B cell (primary cell): ENCODE data around the gene WWC2. TPM values are rescaled to one million over a fixed set of nuclear protein-coding genes. Genes with fewer than 3 reads are reported as not detected.

ENCODE experiments used
- ATAC-seq: fragments of 200-7000 bp; cut with Tn5 transposase; one replicate; pipeline ENCODE4 v1.10.0; 2021; ENCODE audit warnings: low read depth, mild to moderate bottlenecking, moderate number of reproducible peaks, moderate library complexity
- CTCF ChIA-PET: fragments of 350-600 bp; sonication (Branson Sonifier 250); formaldehyde crosslinking; loops from one replicate; lab custom pipeline; 2021; ENCODE audit warnings: antibody characterized with exemption, inconsistent platforms; lab: Charles Lee
- POLR2A ChIA-PET: fragments of 350-600 bp; sonication (Branson Sonifier 250); formaldehyde crosslinking; loops from one replicate; lab custom pipeline; 2021; ENCODE audit warnings: antibody characterized with exemption; lab: Charles Lee
- DNase-seq: peaks from one replicate; pipeline ENCODE4 v3.0.0; 2013
- H2AFZ ChIP-seq: 2 replicates; pipeline ENCODE4 v1.6.1; 2012; ENCODE audit warnings: mild to moderate bottlenecking, low read depth, low read length; ENCODE audit not compliant: insufficient read depth, poor library complexity, severe bottlenecking
- H3K27ac ChIP-seq, 2 donors: 1 replicate in 1 of 2; 2 replicates in 1 of 2; pipeline ENCODE4 v1.5.1; 2012 to 2013; ENCODE audit warnings: low read length in 2 of 2, mild to moderate bottlenecking in 2 of 2, moderate library complexity in 1 of 2
- H3K27me3 ChIP-seq, 4 experiments: fragments of 200-600 bp in 1 of 4; sonication (generic) in 1 of 4; replicated peaks in 1 of 4; 1 replicate in 2 of 4; 2 replicates in 2 of 4; pipeline versions ENCODE4 v1.6.1 to v1.7.0; 2013 to 2016; ENCODE audit warnings: low read length in 3 of 4, mild to moderate bottlenecking in 2 of 4, mixed read lengths in 1 of 4, moderate library complexity in 1 of 4; ENCODE audit not compliant: insufficient read depth in 4 of 4, control insufficient read depth in 3 of 4; ENCODE audit errors: control extremely low read depth in 1 of 4
- H3K36me3 ChIP-seq, 2 experiments: replicated peaks in 1 of 2; 1 replicate in 1 of 2; 2 replicates in 1 of 2; pipeline versions ENCODE4 v1.6.1 to v1.7.1; 2013; ENCODE audit warnings: low read length in 1 of 2; ENCODE audit not compliant: insufficient read depth in 2 of 2, control insufficient read depth in 1 of 2; ENCODE audit errors: control extremely low read depth in 1 of 2, extremely low read depth in 1 of 2
- H3K4me1 ChIP-seq, 2 donors: fragments of 200-600 bp in 1 of 2; sonication (generic) in 1 of 2; 1 replicate in 1 of 2; 2 replicates in 1 of 2; pipeline versions ENCODE4 v1.5.1 to v1.6.1; 2013 to 2017; ENCODE audit warnings: low read length in 2 of 2; ENCODE audit not compliant: control insufficient read depth in 2 of 2, insufficient read depth in 2 of 2
- H3K4me2 ChIP-seq: replicated peaks from 2 replicates; pipeline ENCODE3; 2012; ENCODE audit warnings: mild to moderate bottlenecking, low read depth, low read length; ENCODE audit not compliant: poor library complexity, severe bottlenecking
- H3K4me3 ChIP-seq, 5 experiments: fragments of 200-600 bp in 1 of 5; sonication (generic) in 1 of 5; 1 replicate in 3 of 5; 2 replicates in 2 of 5; pipeline versions ENCODE4 v1.5.1 to v1.7.0; 2011 to 2016; ENCODE audit warnings: low read length in 4 of 5, mild to moderate bottlenecking in 4 of 5, low read depth in 2 of 5, control low read depth in 1 of 5, moderate library complexity in 1 of 5; ENCODE audit not compliant: insufficient read depth in 1 of 5; ENCODE audit errors: control extremely low read depth in 1 of 5, extremely low read depth in 1 of 5
- H3K79me2 ChIP-seq: fragments of 200-600 bp; sonication (generic); one replicate; pipeline ENCODE4 v1.6.0; 2016; ENCODE audit warnings: low read length; ENCODE audit not compliant: control insufficient read depth, insufficient read depth
- H3K9ac ChIP-seq: fragments of 200-600 bp; sonication (generic); 2 replicates; pipeline ENCODE4 v1.6.1; 2017; ENCODE audit warnings: mild to moderate bottlenecking, low read length, moderate library complexity
- H3K9me3 ChIP-seq, 3 donors: one replicate each; pipeline versions ENCODE4 v1.6.1 to v1.7.1; 2013; ENCODE audit warnings: low read length in 2 of 3; ENCODE audit not compliant: control insufficient read depth in 2 of 3, insufficient read depth in 1 of 3; ENCODE audit errors: control extremely low read depth in 1 of 3
- H4K20me1 ChIP-seq: 2 replicates; pipeline ENCODE4 v1.6.0; 2012; ENCODE audit warnings: mild to moderate bottlenecking, low read length; ENCODE audit not compliant: insufficient read depth, control insufficient read depth, poor library complexity, severe bottlenecking
- H3K27ac Mint-ChIP-seq: one replicate; pipeline ENCODE4 v1.8.0; 2021; ENCODE audit warnings: mixed read lengths
- H3K27me3 Mint-ChIP-seq: one replicate; pipeline ENCODE4 v1.8.0; 2021; ENCODE audit warnings: mixed read lengths
- H3K4me1 Mint-ChIP-seq: one replicate; pipeline ENCODE4 v1.8.0; 2021; ENCODE audit warnings: mixed read lengths
- H3K4me3 Mint-ChIP-seq: one replicate; pipeline ENCODE4 v1.8.0; 2021; ENCODE audit warnings: mixed read lengths
- H3K9me3 Mint-ChIP-seq: one replicate; pipeline ENCODE4 v1.8.0; 2022; ENCODE audit warnings: mixed read lengths; ENCODE audit not compliant: insufficient read depth
- CTCF ChIP-seq: fragments of 200-600 bp; IDR thresholded peaks from one replicate; pipeline ENCODE4 v1.8.0; 2022; ENCODE audit warnings: antibody characterized with exemption, mild to moderate bottlenecking
- EZH2 ChIP-seq: IDR thresholded peaks from 2 replicates; pipeline ENCODE4 v1.6.1; 2012; ENCODE audit warnings: borderline replicate concordance, low read depth, mild to moderate bottlenecking, moderate library complexity, low read length; ENCODE audit not compliant: insufficient read depth, poor library complexity, severe bottlenecking
- WGBS: methylation state at CpG from one replicate; pipeline ENCODE4 v1.1.5; 2013; ENCODE audit warnings: missing lambda C conversion rate; ENCODE audit not compliant: insufficient coverage; 5-methylcytosine and 5-hydroxymethylcytosine counted together
- intact Hi-C: fragments of 100-400 bp; cut with micrococcal nuclease; formaldehyde crosslinking; loops from one replicate; pipeline ENCODE4 v1.10.0; 2022
- polyA plus RNA-seq: library from polyadenylated mRNA; depleted of rRNA; stranded (reverse); fragments of >200 nt; gene quantifications from 2 replicates; pipeline ENCODE4 v1.2.3, GENCODE V29; 2012
- total RNA-seq, 2 donors: library from RNA; stranded (reverse); fragments of 120-200 nt in 1 of 2; gene quantifications; 1 replicate in 1 of 2; 2 replicates in 1 of 2; pipeline versions ENCODE4 v1.2.3 to v1.2.4, GENCODE V29; 2013 to 2022

The WWC2 gene
- total and polyA plus RNA-seq, 2 donors (not counting 1 experiment from before 2014, with no cell fraction given) = 0.07 to 0.32 TPM

- no peaks in the 10 kb centered on the region for H3K79me2 ChIP-seq
- no peaks in the 10 kb centered on the region for H4K20me1 ChIP-seq
- H3K27ac Mint-ChIP-seq = no peak overlapping the region
- H3K9me3 Mint-ChIP-seq = no peaks in the 10 kb centered on the region
- intact Hi-C loops = no loop called here
- H3K4me1 ChIP-seq = no peaks in the 10 kb centered on the region
- no peak overlapping the region for H3K4me3 ChIP-seq
- TF ChIP-seq CTCF = no peak
- ChIA-PET POLR2A (no interaction called here), CTCF (no interaction called here)
- no peaks in the 10 kb centered on the region for H3K27me3 Mint-ChIP-seq
- ATAC-seq (no peak), DNase-seq (no peak)
- H2AFZ ChIP-seq = no peak overlapping the region
- H3K36me3 ChIP-seq = no peaks in the 10 kb centered on the region
- no peak overlapping the region for H3K9ac ChIP-seq
- 91% methylated on average over 7 of the region's 11 CpGs for WGBS
- no peaks in the 10 kb centered on the region for H3K27me3 ChIP-seq
- no peaks in the 10 kb centered on the region for H3K4me1 Mint-ChIP-seq
- H3K27ac ChIP-seq = no peak overlapping the region
- H3K4me3 Mint-ChIP-seq = no peak overlapping the region
- no peaks in the 10 kb centered on the region for H3K9me3 ChIP-seq
- H3K4me2 ChIP-seq = no peak overlapping the region
Observed at GRCh38 chr4:183155450-183156184, 56.6 kb downstream of the WWC2 start.

GRCh38 chr4:183157215-183157614, 58.2 kb downstream of the WWC2 start:
- 96% methylated on average over 5 of the region's 7 CpGs for whole genome bisulfite sequencing
- CTCF ChIA-PET = no interaction called here
- H3K27me3 ChIP-seq = no peaks in the 10 kb centered on the region

More at GRCh38 chr4:183157215-183157614, 58.2 kb downstream of the WWC2 start:
- Histone ChIP-seq H3K36me3 (no peaks in the 10 kb centered on the region), H3K9ac (no peak overlapping the region), H3K4me2 (no peak overlapping the region), H3K9me3 (no peaks in the 10 kb centered on the region), H3K79me2 (no peaks in the 10 kb centered on the region), H4K20me1 (no peaks in the 10 kb centered on the region), H2AFZ (no peak overlapping the region), H3K4me1 (no peaks in the 10 kb centered on the region), H3K4me3 (no peak overlapping the region), H3K27ac (no peak overlapping the region)
- no peak for TF ChIP-seq EZH2
- TF ChIP-seq CTCF = no peak
- Mint-ChIP-seq H3K4me1 (no peaks in the 10 kb centered on the region), H3K27ac (no peak overlapping the region), H3K9me3 (no peaks in the 10 kb centered on the region), H3K27me3 (no peaks in the 10 kb centered on the region), H3K4me3 (no peak overlapping the region)
- ATAC-seq = no peak
- no peak for DNase-seq
- POLR2A ChIA-PET = no interaction called here
- intact Hi-C loops = no loop called here
